VCaP (cell line): ENCODE results near the gene PARVG.

Experiments
- H3K27ac ChIP-seq: fragments of 450-650 bp; 2 replicates; pipeline ENCODE4 v1.5.1; 2017
- CTCF ChIP-seq: fragments of 450-650 bp; conservative IDR thresholded peaks from 2 replicates; pipeline ENCODE4 v1.5.1; 2017; ENCODE audit warnings: mild to moderate bottlenecking, moderate library complexity

Gene PARVG

GRCh38 chr22:44242946-44243724 is 62.4 kb downstream of the PARVG start:
- H3K27ac ChIP-seq = 0 out of 2 replicates have a peak overlapping the region, but pooled peaks have one; percentile 15
- TF ChIP-seq CTCF = peak; percentile 32; the same call in 1 of the 2 replicates

GRCh38 chr22:44243761-44244160 is 63.0 kb downstream of the PARVG start:
- H3K27ac ChIP-seq = no peak overlapping the region
- TF ChIP-seq CTCF = no peak

GRCh38 chr22:44244265-44244822 is 63.6 kb downstream of the PARVG start:
- no peak overlapping the region for H3K27ac ChIP-seq
- no peak for TF ChIP-seq CTCF

- no peak overlapping the region for H3K27ac ChIP-seq
- TF ChIP-seq CTCF = no peak
Observed at GRCh38 chr22:44245438-44245837, 64.7 kb downstream of the PARVG start.

GRCh38 chr22:44245867-44246266 is 65.1 kb downstream of the PARVG start:
- H3K27ac ChIP-seq = no peak overlapping the region
- TF ChIP-seq CTCF = no peak

GRCh38 chr22:44246615-44247326 is 66.0 kb downstream of the PARVG start:
- TF ChIP-seq CTCF = no peak
- no peak overlapping the region for H3K27ac ChIP-seq

GRCh38 chr22:44247346-44247745 is 66.6 kb downstream of the PARVG start:
- H3K27ac ChIP-seq = no peak overlapping the region
- TF ChIP-seq CTCF = no peak
